Measurements from ENCODE around the gene CDKL4. TPM values are rescaled to one million over a fixed set of nuclear protein-coding genes. Genes with fewer than 3 reads are reported as not detected.

Gene CDKL4
- total and polyA plus RNA-seq, 2 of the 13 experiments (the other 11 are each of a cell fraction or from before 2014, with no cell fraction given): 0.29 to 0.50 TPM

DNA sequence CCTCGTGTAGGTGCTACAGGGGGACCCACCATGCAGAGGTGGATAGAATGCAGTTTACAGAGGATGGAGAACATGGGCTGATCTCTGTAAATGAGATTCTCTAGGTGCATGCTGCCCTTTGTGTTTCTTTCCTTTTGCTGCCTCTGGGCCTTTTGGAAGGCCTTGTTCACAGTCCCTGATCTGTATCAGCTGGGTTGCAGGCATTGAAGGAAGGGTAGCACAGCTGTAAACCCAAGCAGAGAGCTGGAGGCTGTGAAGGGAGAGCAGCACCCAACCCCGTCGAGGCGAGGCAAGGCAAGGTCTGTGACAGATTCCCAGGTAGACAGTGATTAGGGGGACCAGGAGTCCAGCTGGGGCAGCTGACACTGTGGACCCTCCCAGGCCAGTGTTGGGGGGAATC is 66.8 kb downstream of the CDKL4 start (continued):
- TF ChIP-seq THAP11 (CRISPR knock-in tag; IDR thresholded peaks at IDR 0.05) (no peak), FOXO1 (CRISPR knock-in tag; IDR thresholded peaks at IDR 0.05) (no peak), NFE2 (CRISPR knock-in tag; IDR thresholded peaks at IDR 0.05) (no peak)
- TF ChIP-seq, protein P1, sequence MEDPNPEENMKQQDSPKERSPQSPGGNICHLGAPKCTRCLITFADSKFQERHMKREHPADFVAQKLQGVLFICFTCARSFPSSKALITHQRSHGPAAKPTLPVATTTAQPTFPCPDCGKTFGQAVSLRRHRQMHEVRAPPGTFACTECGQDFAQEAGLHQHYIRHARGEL (CRISPR knock-in tag; IDR thresholded peaks at IDR 0.05): no peak

DNA sequence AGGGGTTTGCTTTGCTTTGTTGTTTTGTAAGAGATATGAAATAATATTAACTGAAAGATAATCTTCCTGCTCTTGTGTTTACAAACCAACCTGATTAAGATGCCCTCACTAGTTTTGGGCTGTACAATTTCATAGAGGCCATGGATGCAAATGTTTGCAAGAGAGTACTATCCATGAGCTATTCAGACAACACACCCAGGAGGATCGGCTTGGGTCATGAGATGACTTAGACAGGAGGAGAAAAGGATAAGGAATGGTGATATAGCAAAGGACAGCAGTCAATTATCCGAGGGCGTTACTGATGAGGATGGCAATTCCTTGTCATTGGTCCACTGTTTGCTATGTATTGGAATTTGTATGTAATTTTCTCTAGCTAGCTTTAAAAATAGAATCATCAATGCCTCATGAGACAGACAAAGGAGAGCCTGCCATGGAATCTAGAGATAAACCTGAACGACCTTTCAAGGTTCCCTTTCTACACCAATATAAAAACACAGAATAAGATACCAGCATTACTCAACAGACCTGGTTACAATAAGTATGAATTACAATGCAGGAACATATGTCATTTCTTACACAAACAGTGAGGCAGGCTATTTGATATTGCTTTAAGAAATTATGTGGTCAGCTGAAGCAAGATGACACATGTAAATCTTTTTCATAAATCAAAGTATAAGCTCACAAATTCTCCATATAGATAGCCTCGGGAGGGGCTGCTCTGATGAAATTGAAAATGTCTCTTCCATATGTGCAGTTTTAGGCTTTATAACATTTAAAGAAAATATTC is 68.6 kb downstream of the CDKL4 start:
- Histone ChIP-seq H3K79me2 (ENCODE audit: insufficient read depth, low read length) (no peaks in the 10 kb centered on the region), H3K36me3 (replicated peaks in 1 of 2; ENCODE audit: control insufficient read depth in 1 of 2, insufficient read depth in 2 of 2, low read length in 2 of 2) (no peaks in the 10 kb centered on the region), H3K4me2 (ENCODE audit: low read depth, low read length) (no peak overlapping the region), H3K9me3 (ENCODE audit: low read length) (no peaks in the 10 kb centered on the region), H3K4me3 (replicated peaks in 1 of 3; ENCODE audit: insufficient read depth in 1 of 3, low read depth in 2 of 3, low read length in 3 of 3) (no peak overlapping the region), H3K27ac (ENCODE audit: extremely low read length, insufficient read depth, low read length) (no peak overlapping the region), H3K9ac (ENCODE audit: insufficient read depth, low read depth, low read length) (no peak overlapping the region), H3K4me1 (ENCODE audit: insufficient read depth, low read length) (peaks cover 26% of the 10 kb centered on the region), H3K27me3 (ENCODE audit: control insufficient read depth in 1 of 2, insufficient read depth in 2 of 2, low read length in 2 of 2) (no peaks in the 10 kb centered on the region), H4K20me1 (ENCODE audit: insufficient read depth, low read length) (no peaks in the 10 kb centered on the region), H2AFZ (ENCODE audit: low read length) (no peak overlapping the region)
- no peak for FAIRE-seq
- DNase-seq (ENCODE audit: low spot score): no peak
- no peak for ATAC-seq
- no TSS peak for BruUV-seq (replicated peaks)
- CTCF ChIA-PET (ENCODE audit: low intra/inter-chr PET ratio, low total read pairs): no interaction called here
- no peak for TF ChIP-seq SMAD9 (CRISPR knock-in tag; IDR thresholded peaks at IDR 0.05)
- no peak for TF ChIP-seq KAT7 (CRISPR knock-in tag; IDR thresholded peaks at IDR 0.05; ENCODE audit: borderline replicate concordance)
- TF ChIP-seq, protein P2, sequence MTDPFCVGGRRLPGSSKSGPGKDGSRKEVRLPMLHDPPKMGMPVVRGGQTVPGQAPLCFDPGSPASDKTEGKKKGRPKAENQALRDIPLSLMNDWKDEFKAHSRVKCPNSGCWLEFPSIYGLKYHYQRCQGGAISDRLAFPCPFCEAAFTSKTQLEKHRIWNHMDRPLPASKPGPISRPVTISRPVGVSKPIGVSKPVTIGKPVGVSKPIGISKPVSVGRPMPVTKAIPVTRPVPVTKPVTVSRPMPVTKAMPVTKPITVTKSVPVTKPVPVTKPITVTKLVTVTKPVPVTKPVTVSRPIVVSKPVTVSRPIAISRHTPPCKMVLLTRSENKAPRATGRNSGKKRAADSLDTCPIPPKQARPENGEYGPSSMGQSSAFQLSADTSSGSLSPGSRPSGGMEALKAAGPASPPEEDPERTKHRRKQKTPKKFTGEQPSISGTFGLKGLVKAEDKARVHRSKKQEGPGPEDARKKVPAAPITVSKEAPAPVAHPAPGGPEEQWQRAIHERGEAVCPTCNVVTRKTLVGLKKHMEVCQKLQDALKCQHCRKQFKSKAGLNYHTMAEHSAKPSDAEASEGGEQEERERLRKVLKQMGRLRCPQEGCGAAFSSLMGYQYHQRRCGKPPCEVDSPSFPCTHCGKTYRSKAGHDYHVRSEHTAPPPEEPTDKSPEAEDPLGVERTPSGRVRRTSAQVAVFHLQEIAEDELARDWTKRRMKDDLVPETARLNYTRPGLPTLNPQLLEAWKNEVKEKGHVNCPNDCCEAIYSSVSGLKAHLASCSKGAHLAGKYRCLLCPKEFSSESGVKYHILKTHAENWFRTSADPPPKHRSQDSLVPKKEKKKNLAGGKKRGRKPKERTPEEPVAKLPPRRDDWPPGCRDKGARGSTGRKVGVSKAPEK (CRISPR knock-in tag; IDR thresholded peaks at IDR 0.05; ENCODE audit: borderline replicate concordance): no peak
- no peak for TF ChIP-seq NAIF1 (CRISPR knock-in tag; IDR thresholded peaks at IDR 0.05; ENCODE audit: borderline replicate concordance)
- intact Hi-C loops (cut with micrococcal nuclease; ENCODE audit: unreplicated experiment) (no loop called here), in situ Hi-C loops (cut with HindIII; ENCODE audit: extremely low pct_ligation_motif_present, low pct_unique_long_range_greater_than_20kb) (no loop called here)
- POLR2A ChIA-PET: interaction anchor here (1.1 kb wide), 1 partner anchor 54 kb away, joined by 3 read pairs; the partner anchor contains the start of gene SOS1
- WGBS (ENCODE audit: low lambda C conversion rate): 81% methylated on average over 5 of the region's 5 CpGs

Data from HepG2 (cell line).